RPMI8226 (cell line): ENCODE measurements around the gene HOXD3.

Experiments
- DNase-seq: peaks from one replicate; pipeline ENCODE4 v3.0.0-alpha.2; 2015

HOXD3 gene

DNA sequence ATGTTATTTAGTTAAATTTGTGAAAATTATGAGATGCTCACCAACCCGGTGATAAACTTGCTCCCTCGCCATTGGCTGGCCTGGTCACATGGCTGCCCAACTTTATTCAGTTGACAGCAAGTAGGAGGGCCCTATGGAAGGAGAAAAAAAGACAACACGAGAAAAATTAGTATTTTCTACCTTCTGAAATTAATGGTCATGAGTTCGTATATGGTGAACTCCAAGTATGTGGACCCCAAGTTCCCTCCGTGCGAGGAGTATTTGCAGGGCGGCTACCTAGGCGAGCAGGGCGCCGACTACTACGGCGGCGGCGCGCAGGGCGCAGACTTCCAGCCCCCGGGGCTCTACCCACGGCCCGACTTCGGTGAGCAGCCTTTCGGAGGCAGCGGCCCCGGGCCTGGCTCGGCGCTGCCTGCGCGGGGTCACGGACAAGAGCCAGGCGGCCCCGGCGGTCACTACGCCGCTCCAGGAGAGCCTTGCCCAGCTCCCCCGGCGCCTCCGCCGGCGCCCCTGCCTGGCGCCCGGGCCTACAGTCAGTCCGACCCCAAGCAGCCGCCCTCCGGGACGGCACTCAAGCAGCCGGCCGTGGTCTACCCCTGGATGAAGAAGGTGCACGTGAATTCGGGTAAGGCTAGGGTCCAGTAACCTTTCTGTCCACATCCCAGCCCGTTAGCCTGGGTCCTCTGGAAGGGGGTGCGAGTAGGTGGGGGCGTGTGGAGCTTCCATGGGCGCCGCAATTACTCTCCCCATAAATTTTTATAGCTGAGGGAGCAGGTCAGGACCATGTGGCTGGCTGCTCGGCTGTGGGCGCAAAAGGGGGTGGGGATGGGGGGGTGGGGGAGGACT is 5.4 kb upstream of the HOXD3 start, which contains the start of gene HOXD4:
Gene HOXD4, plus strand, starts transcription at position 109 of the 846 bp plus-strand sequence. Its CDS starts 84 bp downstream, at position 193.
- no peak for DNase-seq

DNA sequence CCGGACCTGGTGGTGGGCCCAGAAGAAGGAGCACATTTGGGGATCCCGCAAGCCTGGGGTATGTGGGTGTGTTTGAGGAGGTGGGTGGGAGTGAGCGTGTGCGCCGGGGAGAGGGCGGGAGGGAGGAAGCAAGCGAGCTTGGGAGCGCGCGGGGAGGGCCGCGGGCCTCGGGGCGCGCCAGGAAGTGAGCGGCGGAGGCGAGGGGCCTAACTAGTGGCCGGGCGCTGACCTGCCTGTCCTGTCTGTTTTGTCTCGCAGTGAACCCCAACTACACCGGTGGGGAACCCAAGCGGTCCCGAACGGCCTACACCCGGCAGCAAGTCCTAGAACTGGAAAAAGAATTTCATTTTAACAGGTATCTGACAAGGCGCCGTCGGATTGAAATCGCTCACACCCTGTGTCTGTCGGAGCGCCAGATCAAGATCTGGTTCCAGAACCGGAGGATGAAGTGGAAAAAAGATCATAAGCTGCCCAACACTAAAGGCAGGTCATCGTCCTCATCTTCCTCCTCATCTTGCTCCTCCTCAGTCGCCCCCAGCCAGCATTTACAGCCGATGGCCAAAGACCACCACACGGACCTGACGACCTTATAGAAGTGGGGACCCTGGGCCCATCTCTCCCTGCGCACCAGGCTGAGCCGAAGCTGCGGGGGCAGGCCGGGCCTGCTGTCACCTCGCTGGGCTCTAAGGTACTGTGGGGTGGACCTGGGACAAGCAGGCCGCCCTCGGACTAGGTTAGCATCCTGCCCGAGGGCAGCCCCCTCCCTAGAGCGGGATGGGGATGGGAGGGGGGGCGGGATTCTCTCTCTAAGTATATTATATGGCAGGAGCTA is 4.5 kb upstream of the HOXD3 start:
- DNase-seq, result no peak

GRCh38 chr2:176154576-176155252 is 2.4 kb upstream of the HOXD3 start:
- no peak for DNase-seq

DNA sequence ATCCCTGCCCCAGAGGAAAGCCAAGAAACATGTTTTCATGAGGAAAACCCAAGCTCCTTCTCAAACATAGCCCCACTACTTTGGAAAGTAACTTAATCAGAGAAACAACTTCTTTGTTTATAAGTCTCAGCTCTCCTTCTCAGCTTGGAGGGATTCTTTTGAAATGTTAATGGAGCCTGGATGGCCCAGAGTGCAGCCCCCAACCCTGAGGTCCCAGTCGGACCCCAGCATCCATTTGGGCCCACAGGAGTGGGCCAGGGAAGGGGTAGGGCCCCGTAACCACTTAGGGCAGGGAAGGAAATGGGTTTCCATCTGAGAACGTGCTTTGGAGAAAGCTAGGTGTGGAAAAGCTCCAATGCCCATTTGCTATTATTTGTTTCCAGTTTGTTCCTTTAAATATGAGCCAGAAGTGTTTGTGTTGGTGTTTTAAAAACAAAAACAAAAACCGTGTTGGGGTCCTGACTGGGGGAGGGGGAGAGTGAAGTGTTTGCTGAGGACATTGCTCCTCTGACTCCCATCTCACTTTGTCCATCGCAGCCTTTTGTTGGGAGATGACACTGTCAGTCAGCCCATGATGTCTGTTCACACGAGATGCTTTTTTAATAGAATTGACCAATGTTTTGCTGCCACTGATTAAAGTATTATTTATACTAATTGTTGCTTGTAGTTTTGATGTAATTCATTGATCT is 1.6 kb upstream of the HOXD3 start:
- no peak for DNase-seq

GRCh38 chr2:176156301-176156806 is 753 bp upstream of the HOXD3 start:
- DNase-seq, result no peak

DNA sequence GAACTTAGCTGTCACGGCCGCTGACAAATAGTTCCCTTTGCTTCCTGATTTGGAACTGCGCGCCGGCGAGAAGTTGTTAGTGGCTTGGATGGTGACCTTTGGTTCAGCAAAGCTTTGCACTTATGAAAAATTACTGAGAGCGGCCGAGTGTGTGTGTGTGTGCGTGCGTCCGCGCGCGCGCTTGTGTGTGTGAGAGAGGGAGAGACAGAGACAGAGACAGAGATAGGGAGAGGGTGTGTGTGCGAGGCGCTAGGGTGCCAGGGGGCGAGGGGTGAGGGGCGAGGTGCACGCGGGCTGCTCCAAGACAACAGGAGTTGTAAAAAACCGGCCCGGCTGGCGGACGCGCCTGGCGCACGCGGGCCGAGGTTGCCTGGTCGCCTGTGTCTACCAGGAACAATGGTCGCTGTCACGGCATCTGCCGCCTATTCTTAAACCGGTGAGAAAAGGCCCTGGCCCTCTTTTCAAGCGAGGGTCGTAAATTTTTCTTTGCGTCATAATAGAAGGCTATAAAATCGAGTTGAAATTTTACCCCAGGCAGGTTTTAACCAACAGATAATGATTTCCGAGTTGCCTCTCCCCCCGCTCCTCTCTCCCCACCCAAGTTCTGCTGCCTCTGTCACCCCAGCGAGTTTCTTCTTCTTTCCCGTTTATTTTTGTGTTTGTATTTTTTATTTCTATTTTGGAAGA is 535 bp downstream of the HOXD3 start:
- no peak for DNase-seq

DNA sequence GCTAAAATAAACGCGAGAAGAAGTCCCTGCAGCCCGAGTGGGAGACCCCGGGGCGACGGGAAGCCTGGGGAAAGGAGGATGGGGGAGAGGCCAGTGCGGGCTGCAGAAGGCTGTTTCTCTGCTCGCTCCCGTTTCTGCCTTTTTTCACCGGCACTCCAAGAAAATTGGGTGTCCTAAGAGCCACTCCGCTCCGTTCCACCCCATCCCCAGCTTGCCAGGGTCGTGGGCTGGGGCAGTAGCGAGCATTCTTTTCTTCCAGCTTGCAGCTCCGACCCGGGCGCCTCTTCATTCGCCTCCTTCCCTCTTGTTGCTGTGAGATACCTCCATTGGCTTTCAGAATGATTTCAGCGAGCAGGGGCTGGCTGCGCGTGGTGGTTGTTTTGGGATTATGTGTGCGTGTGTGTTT is 1.1 kb downstream of the HOXD3 start:
- DNase-seq, result no peak

DNA sequence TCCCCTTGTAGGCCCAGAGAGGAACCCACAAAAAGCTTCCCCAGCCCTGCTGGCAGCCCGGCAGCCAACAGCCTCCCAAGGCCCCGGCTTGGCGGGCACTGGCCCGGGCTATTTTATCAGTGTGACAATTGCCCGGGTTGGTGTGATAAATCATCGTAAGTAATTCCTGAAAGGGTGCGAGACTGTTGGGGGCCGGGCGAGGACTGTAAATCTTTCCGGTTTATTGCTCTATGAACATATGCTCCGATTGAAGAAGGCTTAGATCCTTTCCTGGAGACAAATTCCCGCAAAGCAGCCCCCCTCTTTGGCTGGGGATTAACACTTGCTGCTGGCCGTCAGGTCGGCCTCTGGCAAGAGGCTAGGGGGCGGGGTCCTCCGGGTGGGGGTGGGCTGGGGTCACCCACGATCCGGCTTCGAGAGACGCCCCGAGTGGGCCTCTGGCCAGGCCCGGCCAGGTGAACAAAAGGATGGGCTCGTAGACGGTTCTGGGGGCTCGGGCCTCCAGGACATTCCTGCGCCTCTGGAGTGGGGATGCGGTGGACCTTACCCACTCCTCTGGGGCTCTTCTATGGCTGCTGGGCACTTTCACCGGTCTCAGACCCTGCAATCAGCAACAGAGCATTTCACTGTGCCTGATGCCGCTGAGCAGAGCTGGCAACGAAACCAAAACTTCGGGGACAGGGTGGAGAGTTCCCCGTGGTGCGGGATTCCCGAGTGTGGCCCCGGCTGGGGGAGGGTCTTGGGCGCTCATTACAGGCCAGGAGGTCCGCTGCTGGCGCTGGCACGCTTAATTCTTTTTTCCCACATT is 2.0 kb downstream of the HOXD3 start:
- no peak for DNase-seq

GRCh38 chr2:176159663-176160250 is 2.6 kb downstream of the HOXD3 start:
- no peak for DNase-seq

DNA sequence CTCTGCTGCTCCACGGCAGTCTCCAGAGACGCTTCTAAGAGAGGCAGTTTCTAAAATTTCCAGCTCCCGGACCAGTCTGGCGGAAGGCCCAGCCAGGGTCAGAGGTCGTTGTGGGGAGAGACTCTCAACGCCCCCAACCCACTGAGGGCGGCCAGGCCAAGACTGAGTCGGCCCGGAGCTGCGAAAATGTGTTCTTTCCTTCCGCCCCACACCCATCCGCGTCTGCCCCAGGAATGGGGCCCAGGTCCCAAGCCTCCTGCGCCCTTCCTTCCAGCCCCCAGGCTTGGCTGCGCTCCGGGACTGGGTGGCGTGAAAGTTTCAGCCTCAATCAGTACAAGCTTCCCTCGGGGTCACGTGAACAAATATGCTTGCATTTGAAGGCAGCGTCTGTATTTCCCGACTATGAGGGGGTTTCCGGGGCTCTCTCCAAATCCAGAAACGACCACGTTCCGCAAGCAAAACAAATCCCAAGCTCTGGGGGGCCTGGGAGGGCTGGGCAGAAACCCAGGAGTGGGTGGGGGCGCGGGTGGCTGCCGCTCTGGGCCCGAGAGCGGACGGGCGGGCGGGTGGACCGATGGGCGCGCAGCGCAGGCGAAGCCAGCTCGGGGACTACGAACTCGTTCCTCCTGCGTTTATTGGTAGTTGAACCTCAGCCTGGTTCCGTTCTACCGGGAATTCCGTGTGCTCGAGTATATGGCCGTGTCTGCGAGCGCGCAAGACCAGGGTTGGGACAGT is 3.3 kb downstream of the HOXD3 start:
- no peak for DNase-seq

DNA sequence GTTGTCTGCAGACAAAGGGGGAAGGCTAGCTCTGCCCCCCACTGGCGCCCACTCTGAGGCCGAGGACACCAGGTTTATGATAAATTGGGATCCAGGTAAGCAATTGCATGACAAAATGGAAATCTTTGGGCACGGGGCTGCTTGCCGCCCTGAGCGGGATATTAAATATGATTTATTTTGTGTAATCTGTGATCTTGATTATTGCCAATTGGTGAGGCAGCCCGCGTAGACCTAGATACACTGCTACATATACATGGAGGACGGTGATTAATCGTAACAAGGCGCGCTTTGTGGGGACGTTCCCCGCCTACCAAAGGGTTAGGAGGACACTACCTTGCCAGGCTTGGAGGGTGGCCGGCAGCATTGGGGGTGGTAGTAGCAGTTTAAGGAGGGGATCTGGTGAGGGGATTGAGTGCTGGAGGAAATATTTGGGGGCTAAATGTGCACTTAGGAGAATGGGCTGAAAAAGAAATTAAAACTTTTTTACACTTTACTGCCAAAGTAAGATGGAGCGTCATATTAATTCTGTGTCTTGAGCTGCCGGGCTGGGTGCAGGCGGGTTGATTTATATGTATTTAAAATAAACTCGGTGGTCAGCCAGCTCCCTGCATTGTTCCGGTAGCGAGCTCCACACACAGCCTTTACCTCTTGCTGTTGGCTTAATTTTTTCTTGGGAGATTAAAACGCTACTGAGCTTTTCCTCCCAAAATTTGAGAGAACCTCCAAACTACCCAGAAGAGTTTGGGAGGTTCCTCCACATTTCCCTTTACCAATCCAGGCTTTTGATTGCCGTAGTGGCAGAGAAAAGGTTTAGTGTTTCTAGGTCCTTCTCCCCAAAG is 4.1 kb downstream of the HOXD3 start:
- DNase-seq, result no peak

DNA sequence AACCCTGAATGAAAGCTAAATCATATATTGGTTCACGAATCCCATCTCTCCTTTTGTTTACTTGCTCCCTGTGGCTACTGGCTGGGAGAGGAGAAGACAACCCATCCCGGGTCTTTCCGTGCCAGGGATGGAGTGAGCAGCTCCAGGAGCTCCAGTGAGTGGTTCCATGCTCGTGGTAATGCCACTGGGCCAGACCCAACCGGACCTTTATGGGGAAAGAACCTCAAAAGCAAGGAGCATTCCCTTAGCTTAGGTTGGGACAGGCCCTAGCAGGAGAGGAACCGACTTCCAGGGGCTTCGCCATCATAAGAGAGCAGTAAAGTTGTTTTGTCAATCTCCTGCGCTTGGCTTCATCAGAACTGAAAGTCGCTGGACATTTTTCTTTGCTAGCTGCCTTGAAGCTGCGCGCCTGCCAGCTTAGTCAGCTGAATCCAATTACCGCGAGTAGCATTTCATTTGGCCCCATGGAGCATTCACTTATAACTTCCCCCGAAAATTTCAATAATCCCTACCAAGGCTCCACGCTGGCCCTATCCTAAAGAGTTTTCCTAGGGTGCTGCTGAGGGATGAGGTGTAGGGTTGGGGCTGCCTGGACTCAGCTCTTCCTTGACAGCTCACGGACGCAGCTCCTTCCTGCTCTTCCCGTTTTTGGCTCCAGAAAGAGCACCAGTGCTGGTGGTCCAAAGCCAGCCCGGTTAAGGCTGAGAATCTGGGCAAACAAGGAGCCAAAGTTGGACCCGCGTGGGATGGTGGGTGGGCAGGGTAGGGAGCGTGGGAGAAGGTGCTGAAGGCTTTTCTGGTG is 4.9 kb downstream of the HOXD3 start:
- DNase-seq, result no peak

- DNase-seq, result no peak
Observed at GRCh38 chr2:176162911-176163671, 6.0 kb downstream of the HOXD3 start.

- no peak for DNase-seq
Observed at GRCh38 chr2:176163672-176164056, 6.6 kb downstream of the HOXD3 start.

- DNase-seq, result no peak
Observed at GRCh38 chr2:176164201-176164600, 7.1 kb downstream of the HOXD3 start.

DNA sequence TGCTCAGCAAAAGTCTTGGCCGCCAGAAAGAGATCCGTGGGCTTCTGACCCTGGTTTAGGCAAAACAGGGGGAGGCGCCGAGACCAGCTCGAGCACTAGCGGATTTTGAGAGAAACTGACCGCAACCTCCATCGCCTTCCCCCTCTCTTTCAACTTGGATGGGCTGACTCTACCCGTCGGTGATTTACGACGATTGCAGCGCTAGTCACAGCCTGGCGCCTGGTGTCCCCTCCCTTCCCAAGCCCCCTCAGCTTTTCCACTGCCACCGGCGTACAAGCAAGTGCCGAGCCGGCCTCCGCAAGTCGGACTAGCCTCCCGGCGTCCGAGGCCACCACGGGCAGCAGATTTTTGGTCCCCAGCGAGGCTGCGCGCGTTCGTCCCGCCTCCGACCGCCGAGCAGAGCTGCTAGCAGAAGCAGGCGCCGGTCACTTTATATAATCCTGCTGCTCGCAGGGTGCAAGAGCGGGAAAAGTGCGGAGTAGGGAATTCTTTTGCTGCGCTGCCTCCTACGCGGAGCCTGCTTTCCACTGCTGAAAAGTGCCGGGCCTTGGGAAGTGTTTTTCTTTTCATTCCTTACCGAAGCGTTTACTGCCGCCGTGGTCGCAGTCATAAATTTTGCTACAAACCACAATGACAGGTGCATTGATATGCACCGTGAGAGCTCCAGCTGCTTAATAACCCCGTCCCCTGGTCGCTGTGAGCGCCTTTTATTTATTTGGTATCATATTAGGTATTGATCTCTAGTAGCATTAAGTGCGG is 7.7 kb downstream of the HOXD3 start:
- DNase-seq, result no peak
